Cardiac fibroblast (primary cell): ENCODE measurements around the gene STT3B.

ENCODE experiments used
- DNase-seq, 2 donors: peaks; one replicate each; pipeline versions ENCODE4 v3.0.0 to v3.0.0-alpha.2; 2010; ENCODE audit warnings: low read depth in 2 of 2
- H3K4me3 ChIP-seq, 2 donors: replicated peaks in 1 of 2; 1 replicate in 1 of 2; 2 replicates in 1 of 2; pipeline ENCODE4 v1.5.1; 2011; ENCODE audit warnings: low read depth in 2 of 2, low read length in 2 of 2, mild to moderate bottlenecking in 2 of 2, moderate library complexity in 1 of 2
- TF ChIP-seq, protein P1 (sequence below): IDR thresholded peaks from one replicate; pipeline ENCODE4 v1.5.1; 2011; ENCODE audit warnings: low read depth, mild to moderate bottlenecking, low read length, inconsistent platforms

The STT3B gene

DNA sequence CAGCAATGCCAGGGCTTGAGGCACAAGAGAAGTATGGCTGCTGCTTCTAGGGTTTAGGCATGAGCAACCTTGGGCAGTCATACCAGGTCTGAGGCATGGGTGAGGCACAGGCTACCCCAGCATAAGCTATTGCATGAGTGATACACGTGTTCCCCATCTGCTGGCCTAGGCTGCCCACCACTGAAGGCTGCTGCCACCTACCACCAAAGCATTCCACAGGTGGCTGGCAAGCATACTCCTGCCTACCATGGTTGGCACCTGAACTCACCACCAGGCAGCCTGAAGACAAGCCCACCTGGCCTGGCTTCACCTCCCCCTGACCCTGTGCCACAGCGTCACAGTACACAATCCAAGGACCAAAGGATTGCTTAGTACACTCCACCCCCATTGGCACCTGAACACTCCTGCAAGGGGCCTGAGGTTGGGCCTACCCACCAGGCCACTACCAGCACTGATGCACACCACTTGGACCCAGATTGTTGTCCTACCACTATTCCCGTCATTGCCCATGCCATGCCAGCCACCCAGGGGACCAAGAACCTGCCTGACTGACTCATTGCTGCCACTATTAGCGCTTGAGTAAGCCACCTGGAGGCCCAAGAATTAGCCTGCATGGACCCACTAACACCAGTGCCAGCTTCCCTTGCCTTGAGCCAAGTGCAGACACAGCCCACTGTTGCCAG, 115.7 kb downstream of the STT3B start:
- TF ChIP-seq, protein P1, sequence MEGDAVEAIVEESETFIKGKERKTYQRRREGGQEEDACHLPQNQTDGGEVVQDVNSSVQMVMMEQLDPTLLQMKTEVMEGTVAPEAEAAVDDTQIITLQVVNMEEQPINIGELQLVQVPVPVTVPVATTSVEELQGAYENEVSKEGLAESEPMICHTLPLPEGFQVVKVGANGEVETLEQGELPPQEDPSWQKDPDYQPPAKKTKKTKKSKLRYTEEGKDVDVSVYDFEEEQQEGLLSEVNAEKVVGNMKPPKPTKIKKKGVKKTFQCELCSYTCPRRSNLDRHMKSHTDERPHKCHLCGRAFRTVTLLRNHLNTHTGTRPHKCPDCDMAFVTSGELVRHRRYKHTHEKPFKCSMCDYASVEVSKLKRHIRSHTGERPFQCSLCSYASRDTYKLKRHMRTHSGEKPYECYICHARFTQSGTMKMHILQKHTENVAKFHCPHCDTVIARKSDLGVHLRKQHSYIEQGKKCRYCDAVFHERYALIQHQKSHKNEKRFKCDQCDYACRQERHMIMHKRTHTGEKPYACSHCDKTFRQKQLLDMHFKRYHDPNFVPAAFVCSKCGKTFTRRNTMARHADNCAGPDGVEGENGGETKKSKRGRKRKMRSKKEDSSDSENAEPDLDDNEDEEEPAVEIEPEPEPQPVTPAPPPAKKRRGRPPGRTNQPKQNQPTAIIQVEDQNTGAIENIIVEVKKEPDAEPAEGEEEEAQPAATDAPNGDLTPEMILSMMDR = no peak
- DNase-seq = no peak
- H3K4me3 ChIP-seq = no peak overlapping the region

DNA sequence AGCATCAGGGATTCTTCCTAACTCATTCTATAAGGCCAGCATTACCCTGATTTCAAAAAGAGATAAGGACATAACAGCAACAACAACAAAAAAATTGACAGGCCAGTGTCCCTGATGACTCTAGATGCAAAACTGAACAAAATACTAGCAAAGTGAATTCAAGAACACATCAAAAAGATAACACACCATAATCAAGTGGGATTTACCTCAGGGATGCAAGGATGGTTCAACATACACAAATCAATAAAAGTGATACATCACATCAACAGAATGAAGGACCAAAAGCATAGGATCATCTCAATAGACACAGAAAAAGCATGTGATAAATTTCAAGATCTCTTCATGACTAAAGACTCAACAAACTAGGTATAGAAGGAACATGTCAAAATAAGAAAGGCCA, 119.6 kb downstream of the STT3B start:
- TF ChIP-seq, protein P1 = no peak
- no peak for DNase-seq
- H3K4me3 ChIP-seq = no peak overlapping the region

DNA sequence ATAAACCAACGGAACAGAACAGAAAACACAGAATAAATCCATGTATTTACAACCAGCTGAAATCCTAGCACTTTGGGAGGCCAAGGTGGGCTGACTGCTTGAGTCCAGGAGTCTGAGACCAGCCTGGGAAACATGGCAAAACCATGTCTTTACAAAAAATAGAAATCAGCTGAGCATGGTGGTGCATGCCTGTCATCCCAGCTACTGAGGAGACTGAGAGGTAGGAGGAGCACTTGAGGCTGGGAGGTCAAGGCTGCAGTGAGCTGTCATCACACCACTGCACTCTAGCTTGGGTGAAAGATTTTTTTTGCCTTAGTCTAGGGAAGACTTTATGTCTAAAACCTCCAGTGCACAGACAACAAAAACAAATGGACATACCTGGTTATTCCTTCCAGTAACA, 120.7 kb downstream of the STT3B start:
- no peak for DNase-seq
- H3K4me3 ChIP-seq = no peak overlapping the region
- TF ChIP-seq, protein P1 = no peak

DNA sequence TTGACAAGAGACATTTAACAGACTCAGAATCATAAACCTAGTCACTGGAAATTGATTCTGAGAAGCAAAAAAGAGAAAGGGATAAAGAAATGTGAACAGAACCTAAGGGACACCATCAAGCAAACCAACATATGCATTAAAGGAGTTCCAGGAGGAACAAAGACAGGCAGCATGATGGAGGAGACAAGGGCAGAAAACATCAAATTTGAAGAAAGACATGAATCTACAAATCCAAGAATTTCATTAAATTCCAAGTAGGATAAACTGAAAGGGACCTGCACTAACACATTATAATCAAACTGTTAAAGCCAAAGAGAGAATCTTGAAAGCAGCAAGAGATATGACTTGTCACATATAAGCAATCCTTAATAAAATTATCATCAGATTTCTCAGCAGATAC, 122.3 kb downstream of the STT3B start:
- no peak for DNase-seq
- no peak overlapping the region for H3K4me3 ChIP-seq
- TF ChIP-seq, protein P1 = no peak

DNA sequence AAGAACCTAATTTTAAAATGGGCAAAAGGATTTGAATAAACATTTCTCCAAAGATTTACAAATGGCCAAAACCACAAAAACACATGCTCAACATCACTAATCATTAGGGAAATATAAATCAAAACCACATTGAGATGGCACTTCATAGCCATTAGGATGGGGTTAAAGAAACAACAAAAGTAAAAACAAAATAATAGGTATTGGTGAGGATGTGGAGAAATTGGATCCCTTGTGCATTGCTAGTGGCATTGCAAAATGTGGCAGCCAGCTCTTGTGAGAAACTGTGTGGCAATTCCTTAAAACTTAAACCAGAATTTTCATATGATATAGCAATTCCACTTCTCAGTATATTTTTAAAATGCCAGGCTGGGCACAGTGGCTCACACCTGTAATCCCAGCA, 126.5 kb downstream of the STT3B start:
- TF ChIP-seq, protein P1 = no peak
- no peak for DNase-seq
- no peak overlapping the region for H3K4me3 ChIP-seq

DNA sequence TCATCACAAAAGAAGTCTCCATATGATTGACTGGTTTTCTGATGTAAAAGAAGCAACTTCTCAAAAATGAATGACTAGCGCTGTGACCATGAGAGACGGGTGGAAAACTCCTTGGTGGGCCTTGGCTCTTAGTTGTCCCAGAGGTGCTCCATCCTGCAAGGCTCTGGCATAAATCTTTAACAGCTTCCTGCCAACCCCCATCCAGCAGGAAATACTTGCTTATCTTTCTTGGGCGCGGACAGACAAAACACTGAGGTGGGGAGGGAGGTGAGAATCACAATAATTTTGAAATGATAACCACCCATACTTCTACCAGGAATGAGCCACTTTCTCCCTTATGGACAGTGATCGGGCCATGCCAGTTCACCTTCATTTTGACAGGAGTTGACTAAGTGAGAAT, 128.6 kb downstream of the STT3B start:
- H3K4me3 ChIP-seq = no peak overlapping the region
- TF ChIP-seq, protein P1 = no peak

DNA sequence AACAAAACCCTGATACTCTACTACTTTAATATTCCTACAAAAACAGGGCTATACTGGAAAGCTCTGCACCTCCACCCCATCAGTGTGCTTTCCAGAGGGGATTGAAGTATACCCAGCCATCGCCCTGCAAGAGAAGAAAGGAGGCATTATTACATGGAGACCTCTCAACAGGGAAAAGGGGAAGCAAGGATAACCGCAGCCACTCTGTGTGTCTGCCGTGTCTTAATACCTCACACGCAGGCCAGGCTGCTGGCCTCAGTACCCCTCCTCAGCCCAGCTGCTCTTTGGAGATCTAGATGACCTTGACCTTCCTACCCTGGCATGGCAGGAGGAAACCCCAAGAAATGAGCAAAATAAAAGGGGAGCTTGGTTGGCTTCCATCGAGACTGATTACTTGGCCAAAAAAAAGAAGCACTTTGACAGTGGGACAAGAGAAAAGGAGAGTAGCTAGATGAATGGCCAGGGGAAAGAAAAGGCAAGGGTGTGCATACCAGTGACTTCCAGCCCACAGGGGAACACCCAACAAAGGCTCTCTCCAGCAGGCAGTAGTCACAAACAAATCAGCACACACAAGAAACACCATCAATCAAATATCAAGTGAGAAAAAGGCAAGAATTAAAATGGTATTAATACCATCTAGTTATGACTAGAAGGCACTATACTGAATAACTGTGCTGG, 129.4 kb downstream of the STT3B start:
- TF ChIP-seq, protein P1 = no peak
- no peak for DNase-seq
- no peak overlapping the region for H3K4me3 ChIP-seq

More for the DNA sequence above, 128.6 kb downstream of the STT3B start:
- DNase-seq = no peak
